Stimulated activated CD4-positive, alpha-beta T cell treated with anti-CD3 and anti-CD28 coated beads, Interleukin-1b, Interleukin-23, amount 100 ng/mL, for 4 hours (primary cell): Measurements from ENCODE around the gene STK25.
"Not testable (repeated sequence)": the region's sequence is repeated elsewhere in the genome, so short reads cannot be mapped to it uniquely, and the experiment has no call there.

Source experiments
- DNase-seq, 2 donors: peaks; one replicate each; pipeline ENCODE4 v3.0.0-alpha.2; 2020; ENCODE audit warnings: low read depth in 2 of 2

The STK25 gene

GRCh38 chr2:241465543-241465942 lies 42.8 kb downstream of the STK25 start:
- DNase-seq = no peak

- DNase-seq = no peak
Observed at GRCh38 chr2:241463276-241464135, 44.9 kb downstream of the STK25 start.

DNA sequence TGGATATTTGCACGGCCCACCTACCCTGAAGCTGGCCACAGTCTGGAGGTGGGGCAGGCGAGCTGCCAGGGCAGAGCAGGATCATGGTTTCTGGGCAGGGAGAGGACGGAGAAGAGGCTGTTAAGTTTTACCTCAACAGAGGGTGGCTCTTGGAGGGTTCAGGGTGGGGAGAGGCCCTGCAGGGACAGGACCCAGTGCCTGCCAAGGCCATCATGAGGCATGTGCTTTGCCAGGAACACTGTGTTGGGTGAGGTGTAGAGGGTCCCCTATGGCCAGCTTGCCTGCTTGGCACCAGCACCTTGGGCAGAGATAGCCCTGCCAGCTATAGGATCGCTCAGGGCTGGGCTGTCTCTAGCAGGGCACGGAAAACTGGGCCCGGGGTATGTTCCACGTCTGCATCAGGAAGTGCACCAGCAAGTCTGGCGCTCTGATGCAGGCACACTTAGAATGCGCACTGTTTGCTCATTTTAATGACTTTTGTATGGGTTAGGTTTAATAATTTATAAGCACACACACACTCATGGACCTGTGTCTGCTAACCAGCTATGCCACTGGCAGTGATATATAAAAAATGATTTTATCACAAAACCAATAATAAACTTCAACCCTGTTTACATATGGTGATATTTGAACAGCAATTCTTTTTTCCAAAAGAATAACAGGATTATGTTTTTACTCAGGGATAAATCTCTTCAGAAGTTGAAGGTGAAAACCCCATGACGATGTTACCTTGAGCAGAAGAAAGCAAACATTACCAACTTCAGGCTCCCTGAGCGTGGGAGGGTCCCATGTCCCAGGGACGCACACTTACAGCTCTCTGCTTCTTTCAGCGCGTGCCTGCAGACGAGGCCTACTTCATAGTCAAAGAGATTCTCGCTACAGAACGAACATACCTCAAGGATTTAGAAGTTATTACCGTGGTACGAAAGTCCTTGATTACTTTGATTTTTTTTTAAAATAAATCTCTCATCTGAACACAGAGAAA lies 46.4 kb downstream of the STK25 start:
- no peak for DNase-seq

DNA sequence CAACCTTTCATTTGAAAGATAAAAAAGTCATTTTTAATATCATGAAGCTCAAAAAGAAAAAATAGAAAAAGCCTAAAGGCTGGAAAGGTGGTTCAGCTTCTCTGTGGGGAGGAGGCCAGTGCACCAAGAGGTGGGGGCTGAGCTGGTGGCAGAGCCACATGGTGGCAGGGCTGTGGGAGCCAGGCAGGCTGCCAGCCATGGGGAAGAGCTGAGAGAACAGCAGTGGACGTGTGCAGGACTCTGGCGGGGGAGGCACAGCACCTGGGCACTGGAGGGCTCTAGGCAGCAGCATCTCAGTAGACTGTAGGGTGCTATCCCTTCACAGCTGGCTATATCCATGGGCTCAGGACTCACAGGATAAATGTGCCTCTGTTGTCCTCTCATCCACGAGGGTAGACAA lies 47.8 kb downstream of the STK25 start:
- no peak for DNase-seq

- DNase-seq = no peak
Observed at GRCh38 chr2:241459520-241459919, 48.9 kb downstream of the STK25 start.

DNA sequence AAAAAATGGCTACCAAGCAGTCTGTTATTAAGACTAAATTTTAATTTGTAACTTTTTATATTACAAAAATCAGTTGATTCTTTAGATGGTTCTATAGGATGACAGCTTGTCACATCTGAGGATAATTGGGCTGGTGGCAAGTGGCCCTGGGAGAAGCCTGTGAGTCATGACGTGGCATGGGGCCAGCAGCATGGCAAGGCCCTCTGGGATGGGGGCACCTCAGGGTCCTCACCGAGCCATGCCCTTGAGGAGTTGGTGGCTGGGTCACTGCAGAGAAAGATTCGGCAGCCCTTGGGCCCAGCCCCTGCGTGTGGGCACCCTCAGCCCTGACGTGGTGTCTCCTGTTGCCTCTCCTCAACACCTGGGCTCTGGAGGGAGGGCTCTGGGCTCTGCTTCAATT lies 49.7 kb downstream of the STK25 start:
- no peak for DNase-seq

DNA sequence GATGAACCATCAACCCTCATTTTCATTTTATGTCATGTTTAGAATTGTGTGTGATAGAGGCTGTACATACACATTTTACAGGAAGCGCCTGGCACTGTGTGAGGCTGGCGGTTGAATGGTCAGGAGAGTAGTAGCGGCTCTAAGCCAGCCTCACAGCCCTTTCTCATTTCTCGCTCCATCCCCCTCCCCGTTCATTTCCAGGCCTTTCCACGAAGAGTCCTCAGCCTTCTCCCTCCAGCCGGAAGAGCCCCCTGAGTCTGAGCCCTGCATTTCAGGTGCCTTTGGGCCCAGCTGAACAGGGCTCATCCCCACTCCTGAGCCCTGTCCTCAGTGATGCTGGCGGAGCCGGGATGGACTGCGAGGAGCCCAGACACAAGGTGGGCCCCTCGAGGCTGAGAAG lies 51.8 kb downstream of the STK25 start:
- no peak for DNase-seq

DNA sequence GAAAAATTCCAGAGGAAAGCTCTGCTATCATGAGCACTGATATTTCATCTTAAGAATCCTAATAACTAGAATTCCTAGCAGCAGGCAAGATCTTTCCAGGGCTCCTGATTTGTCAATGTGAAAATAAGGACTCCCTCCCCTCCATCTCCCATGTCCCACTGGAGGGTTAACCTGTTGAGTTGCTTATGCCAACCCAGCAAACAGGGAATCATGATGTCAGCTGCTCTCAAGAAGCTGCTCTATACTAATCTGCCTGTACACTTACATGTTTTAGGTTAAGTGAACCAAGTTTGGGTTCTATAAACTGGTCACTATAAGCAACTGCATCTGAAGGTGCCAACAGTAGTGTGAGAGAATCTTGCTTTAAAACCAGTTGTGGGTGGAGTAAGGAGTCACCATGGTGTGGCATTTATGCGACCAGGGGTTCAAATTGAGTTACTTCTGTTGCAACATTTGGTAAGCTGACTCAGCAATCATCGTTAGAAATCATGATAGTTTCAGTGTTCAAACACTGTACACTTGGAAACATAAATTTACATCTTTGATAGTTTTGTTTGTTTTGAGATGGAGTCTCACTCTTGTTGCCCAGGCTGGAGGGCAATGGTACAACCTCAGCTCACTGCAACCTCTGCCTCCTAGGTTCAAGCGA lies 53.4 kb downstream of the STK25 start:
- DNase-seq = no peak

- DNase-seq = not testable (repeated sequence)
Observed at GRCh38 chr2:241453919-241454318, 54.5 kb downstream of the STK25 start.

GRCh38 chr2:241451840-241452506 lies 56.4 kb downstream of the STK25 start:
- no peak for DNase-seq

GRCh38 chr2:241450092-241450491 lies 58.3 kb downstream of the STK25 start:
- not testable (repeated sequence) for DNase-seq

DNA sequence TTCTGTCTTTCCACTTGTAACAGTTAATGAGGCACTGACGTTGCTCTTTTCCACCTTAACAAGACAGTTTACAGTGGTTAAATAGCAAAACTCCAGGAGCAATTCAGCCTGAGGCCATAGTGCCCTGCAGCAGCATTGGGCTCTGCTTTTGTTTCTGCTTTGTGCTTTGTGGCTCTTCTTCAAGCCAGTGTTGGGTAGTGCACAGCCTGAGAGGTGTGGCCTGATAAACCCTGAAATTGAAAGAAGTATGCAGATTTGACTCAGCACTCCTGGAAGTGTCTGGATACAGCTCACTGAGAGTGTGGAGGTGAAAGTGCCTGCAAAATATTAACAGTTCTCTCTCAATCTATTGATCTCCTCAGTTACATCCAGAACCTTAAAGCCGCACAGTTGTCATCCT lies 63.0 kb downstream of the STK25 start:
- no peak for DNase-seq

GRCh38 chr2:241443486-241444223 lies 64.7 kb downstream of the STK25 start:
- peak; percentile 80 to 92 for DNase-seq
